ENCODE results near the gene KCNJ5. TPM values are rescaled to one million over a fixed set of nuclear protein-coding genes. Genes with fewer than 3 reads are reported as not detected.

The KCNJ5 gene
- total RNA-seq, 2 experiments from 2014 or later, result not detected

DNA sequence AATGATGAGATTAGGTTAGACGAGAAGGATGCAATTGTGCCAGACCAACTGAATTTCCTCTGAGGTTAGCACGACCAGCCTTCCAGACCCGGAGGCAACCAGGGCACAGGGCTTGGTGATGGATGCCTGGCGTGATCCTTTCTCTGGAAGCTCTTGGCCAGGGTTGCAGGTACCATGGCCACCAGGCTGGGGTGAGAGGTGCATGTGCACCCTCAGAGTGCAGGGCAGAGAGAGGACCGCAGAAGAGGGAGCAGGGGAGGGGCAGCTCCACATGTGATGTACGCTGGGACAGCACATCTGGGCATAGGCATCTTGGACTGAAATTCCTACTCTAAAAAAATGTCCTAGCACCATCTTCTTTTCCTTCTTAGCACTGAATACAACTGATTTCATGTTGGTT lies 34.9 kb upstream of the KCNJ5 start:
- Mint-ChIP-seq H3K27ac (no peak overlapping the region), H3K36me3 (ENCODE audit: low read depth) (no peaks in the 10 kb centered on the region), H3K9me3 (no peaks in the 10 kb centered on the region), H3K4me1 (ENCODE audit: low read depth) (no peaks in the 10 kb centered on the region), H3K27me3 (peaks cover 1% of the 10 kb centered on the region), H3K4me3 (no peak overlapping the region)
- ATAC-seq, result no peak
- no peak for TF ChIP-seq CTCF (IDR thresholded peaks at IDR 0.05)
- intact Hi-C loops (cut with micrococcal nuclease), result no loop called here
- POLR2A ChIA-PET, result no interaction called here
- no peak for DNase-seq
- CTCF ChIA-PET, result interaction anchor here (1.2 to 7.5 kb wide), 5 partner anchors 9 to 697 kb away, joined by 3 to 57 read pairs (median 8); no protein-coding TSS in a partner anchor

DNA sequence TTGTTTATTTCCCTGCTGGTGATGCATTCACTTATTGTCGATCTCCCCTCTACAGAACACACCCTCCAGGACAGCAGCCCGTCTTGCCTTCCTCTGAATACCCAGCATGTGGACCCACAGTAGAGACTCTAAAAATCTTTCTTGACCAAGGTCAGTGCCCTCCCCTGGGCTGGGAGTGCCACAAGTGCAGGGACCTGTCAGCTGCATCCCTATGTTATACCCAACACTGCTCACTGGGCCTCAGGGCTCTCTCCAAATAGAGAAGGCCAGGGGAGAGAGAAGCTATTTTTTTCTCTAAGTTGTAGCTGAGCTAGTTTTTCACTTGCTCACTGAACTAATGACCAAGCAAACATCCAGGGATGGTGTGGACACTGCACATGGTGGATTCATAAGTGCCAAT lies 33.8 kb upstream of the KCNJ5 start:
- intact Hi-C loops (cut with micrococcal nuclease), result no loop called here
- TF ChIP-seq CTCF (IDR thresholded peaks at IDR 0.05), result no peak
- Mint-ChIP-seq H3K4me3 (no peak overlapping the region), H3K9me3 (no peaks in the 10 kb centered on the region), H3K36me3 (ENCODE audit: low read depth) (no peaks in the 10 kb centered on the region), H3K4me1 (ENCODE audit: low read depth) (no peaks in the 10 kb centered on the region), H3K27me3 (peaks cover 1% of the 10 kb centered on the region), H3K27ac (no peak overlapping the region)
- ChIA-PET CTCF (interaction anchor here (0.8 to 7.5 kb wide), 9 partner anchors 9 to 825 kb away, joined by 3 to 57 read pairs (median 4); no protein-coding TSS in a partner anchor), POLR2A (no interaction called here)
- ATAC-seq, result no peak
- no peak for DNase-seq

DNA sequence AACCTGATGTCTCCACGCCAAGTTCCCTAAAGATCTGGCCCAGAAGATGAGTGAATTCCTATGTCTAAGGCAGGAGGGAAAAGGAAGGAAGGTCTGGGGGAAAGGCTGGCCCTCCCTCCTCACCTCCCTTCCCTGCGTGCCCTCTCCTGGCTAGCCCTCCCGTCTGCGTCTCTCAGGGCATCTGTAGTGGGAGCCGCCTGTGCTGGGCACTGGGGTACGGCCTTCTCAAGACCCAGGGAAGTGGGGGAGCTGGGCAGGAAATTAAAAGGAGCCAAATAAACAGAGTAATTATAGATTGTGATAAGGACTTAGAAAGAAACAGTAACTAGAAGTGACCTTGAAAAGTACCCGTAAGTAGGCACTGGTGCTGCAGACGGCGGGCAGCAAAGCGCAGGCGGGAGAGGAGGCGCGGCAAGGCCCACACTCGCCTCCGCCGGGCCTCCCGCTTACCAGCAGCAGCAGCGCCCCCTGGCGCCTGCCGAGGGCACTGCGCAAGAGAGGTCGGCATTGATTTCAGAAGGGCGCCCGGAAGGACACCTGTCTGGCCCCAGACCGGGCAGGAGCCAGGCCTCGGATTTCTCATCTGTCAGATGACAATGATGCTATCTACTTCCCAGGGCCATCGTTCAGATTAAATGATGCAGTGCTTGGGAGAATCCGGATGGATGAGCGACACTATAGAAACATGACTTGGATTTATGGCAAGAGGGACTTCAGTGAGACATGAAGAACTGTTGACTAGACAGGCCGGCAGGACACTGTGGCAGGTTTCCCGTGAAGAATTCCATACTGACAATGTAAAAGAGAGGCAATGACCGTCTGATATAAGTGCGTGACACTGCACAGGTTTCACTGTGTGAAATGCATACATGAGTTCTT lies 31.4 kb upstream of the KCNJ5 start:
- peak; percentile 98 for TF ChIP-seq CTCF (IDR thresholded peaks at IDR 0.05)
- no peaks in the 10 kb centered on the region for H3K36me3 Mint-ChIP-seq (ENCODE audit: low read depth)
- DNase-seq, result peak; percentile 87
- H3K4me1 Mint-ChIP-seq (ENCODE audit: low read depth), result no peaks in the 10 kb centered on the region
- ChIA-PET CTCF (interaction anchor here (0.7 to 7.5 kb wide), 9 partner anchors 9 to 709 kb away, joined by 3 to 57 read pairs (median 7); no protein-coding TSS in a partner anchor), POLR2A (no interaction called here)
- intact Hi-C loops (cut with micrococcal nuclease), result loop anchor here (10.0 kb wide), 1 partner anchor 825 kb away; no protein-coding TSS in a partner anchor
- H3K9me3 Mint-ChIP-seq, result no peaks in the 10 kb centered on the region
- H3K27me3 Mint-ChIP-seq, result peaks cover 1% of the 10 kb centered on the region
- no peak overlapping the region for H3K4me3 Mint-ChIP-seq
- peak; percentile 98 for ATAC-seq
- no peak overlapping the region for H3K27ac Mint-ChIP-seq

DNA sequence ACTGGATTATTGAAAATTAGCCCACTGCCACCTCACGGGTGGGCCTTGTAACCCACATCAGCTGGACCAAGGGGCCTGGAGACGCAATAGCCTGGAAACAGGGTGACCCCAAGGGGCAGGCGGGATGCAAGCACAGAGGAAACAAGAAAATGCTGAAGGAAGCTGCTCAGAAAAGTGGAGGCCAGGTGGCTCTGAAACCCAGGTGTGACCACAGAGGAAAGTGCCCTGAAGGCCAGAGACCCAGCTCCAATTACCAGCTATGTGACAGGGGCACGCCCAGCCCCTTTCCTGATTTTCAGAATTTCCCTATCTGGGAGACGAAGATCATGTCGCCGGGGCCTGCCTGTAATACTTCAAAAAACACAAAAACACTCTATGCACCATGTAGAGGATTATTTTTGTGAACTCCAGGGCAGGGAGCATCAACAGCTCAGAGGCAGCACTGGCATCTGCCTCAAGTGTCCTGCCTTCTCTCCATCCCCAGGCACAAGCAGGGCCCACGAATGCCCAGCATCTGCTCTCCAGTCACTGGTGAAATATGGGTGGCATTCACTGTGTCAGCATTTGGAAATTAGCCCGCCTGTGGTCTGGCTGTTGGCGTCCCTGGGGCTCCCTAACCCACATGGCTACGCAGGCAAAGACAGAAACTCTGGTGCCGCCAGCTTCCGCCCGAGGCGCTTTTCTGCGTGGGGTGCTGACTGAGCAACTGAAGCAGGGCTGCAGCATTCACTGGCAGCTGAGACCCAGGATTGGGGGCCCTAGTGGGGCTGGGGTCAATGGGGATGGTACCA lies 30.4 kb upstream of the KCNJ5 start:
- POLR2A ChIA-PET, result no interaction called here
- H3K4me1 Mint-ChIP-seq (ENCODE audit: low read depth), result no peaks in the 10 kb centered on the region

More for the DNA sequence above, 30.4 kb upstream of the KCNJ5 start:
- no peak overlapping the region for H3K4me3 Mint-ChIP-seq
- H3K27ac Mint-ChIP-seq, result no peak overlapping the region
- intact Hi-C loops (cut with micrococcal nuclease), result loop anchor here (10.0 kb wide), 1 partner anchor 826 kb away; no protein-coding TSS in a partner anchor
- H3K36me3 Mint-ChIP-seq (ENCODE audit: low read depth), result no peaks in the 10 kb centered on the region
- ATAC-seq (no peak), DNase-seq (no peak)
- H3K27me3 Mint-ChIP-seq, result peaks cover 1% of the 10 kb centered on the region
- H3K9me3 Mint-ChIP-seq, result no peaks in the 10 kb centered on the region
- CTCF ChIA-PET, result interaction anchor here (0.8 to 7.5 kb wide), 8 partner anchors 12 to 702 kb away, joined by 4 to 57 read pairs (median 6); no protein-coding TSS in a partner anchor
- no peak for TF ChIP-seq CTCF (IDR thresholded peaks at IDR 0.05)

Measured in activated CD8-positive, alpha-beta T cell treated with anti-CD3 and anti-CD28 coated beads for 36 hours (primary cell).